ENCODE data around the gene PAMR1. TPM values are rescaled to one million over a fixed set of nuclear protein-coding genes. Genes with fewer than 3 reads are reported as not detected.

The PAMR1 gene
- total RNA-seq, 4 donors from 2014 or later = 4.0 to 14.5 (median 7.4) TPM

GRCh38 chr11:35546317-35546716 lies 20.9 kb upstream of the PAMR1 start:
- DNase-seq (ENCODE audit: extremely low spot score) = no peak
- 69% methylated on average over 3 of the region's 3 CpGs for WGBS
- Histone ChIP-seq H3K4me3 (no peak overlapping the region), H3K9me3 (no peaks in the 10 kb centered on the region), H3K27me3 (no peaks in the 10 kb centered on the region), H3K4me1 (peaks cover 7 to 14% (median 12%) of the 10 kb centered on the region in 4 donors), H3K27ac (replicated peaks in 1 of 4) (no peak overlapping the region), H3K36me3 (no peaks in the 10 kb centered on the region)
- intact Hi-C loops (cut with DNase I) = no loop called here
- TF ChIP-seq POLR2AphosphoS5 (IDR thresholded peaks at IDR 0.05) (no peak), CTCF (IDR thresholded peaks at IDR 0.05) (no peak), EP300 (IDR thresholded peaks at IDR 0.05) (no peak), POLR2A (IDR thresholded peaks at IDR 0.05; ENCODE audit: low read depth) (no peak)

- DNase-seq (ENCODE audit: extremely low spot score) = no peak
- intact Hi-C loops (cut with DNase I) = no loop called here
- 82% methylated on average over 9 of the region's 9 CpGs for WGBS
Measured at GRCh38 chr11:35545391-35546003, 20.1 kb upstream of the PAMR1 start.

GRCh38 chr11:35543481-35543880 lies 18.1 kb upstream of the PAMR1 start:
- DNase-seq (ENCODE audit: extremely low spot score) = no peak
- Histone ChIP-seq H3K27ac (replicated peaks in 1 of 4) (no peak overlapping the region), H3K4me1 (peaks cover 13 to 38% (median 22%) of the 10 kb centered on the region in 4 donors), H3K36me3 (no peaks in the 10 kb centered on the region), H3K4me3 (no peak overlapping the region), H3K27me3 (no peaks in the 10 kb centered on the region), H3K9me3 (no peaks in the 10 kb centered on the region)
- TF ChIP-seq POLR2A (IDR thresholded peaks at IDR 0.05; ENCODE audit: low read depth) (no peak), POLR2AphosphoS5 (IDR thresholded peaks at IDR 0.05) (no peak), CTCF (IDR thresholded peaks at IDR 0.05) (no peak), EP300 (IDR thresholded peaks at IDR 0.05) (no peak)
- intact Hi-C loops (cut with DNase I) = no loop called here
- 93% methylated on average over 4 of the region's 4 CpGs for WGBS

More at GRCh38 chr11:35545391-35546003, 20.1 kb upstream of the PAMR1 start:
- no peaks in the 10 kb centered on the region for H3K27me3 ChIP-seq
- H3K9me3 ChIP-seq = no peaks in the 10 kb centered on the region
- no peaks in the 10 kb centered on the region for H3K36me3 ChIP-seq
- TF ChIP-seq EP300 (IDR thresholded peaks at IDR 0.05) = no peak
- no peak for TF ChIP-seq POLR2A (IDR thresholded peaks at IDR 0.05; ENCODE audit: low read depth)
- TF ChIP-seq POLR2AphosphoS5 (IDR thresholded peaks at IDR 0.05) = no peak
- H3K4me3 ChIP-seq = no peak overlapping the region
- H3K27ac ChIP-seq (replicated peaks in 1 of 4) = no peak overlapping the region
- peaks cover 13 to 22% (median 17%) of the 10 kb centered on the region in 4 donors for H3K4me1 ChIP-seq

GRCh38 chr11:35541621-35542375 lies 16.4 kb upstream of the PAMR1 start:
- 33% methylated on average over 4 of the region's 4 CpGs for WGBS
- H3K36me3 ChIP-seq = no peaks in the 10 kb centered on the region
- H3K9me3 ChIP-seq = no peaks in the 10 kb centered on the region
- no peaks in the 10 kb centered on the region for H3K27me3 ChIP-seq
- intact Hi-C loops (cut with DNase I) = no loop called here
- TF ChIP-seq EP300 (IDR thresholded peaks at IDR 0.05) = no peak
- TF ChIP-seq POLR2AphosphoS5 (IDR thresholded peaks at IDR 0.05) = peak; percentile 18 to 29
- H3K27ac ChIP-seq (replicated peaks in 1 of 4) = peak overlapping the region; percentile 44 to 68 (median 57)
- H3K4me3 ChIP-seq = no peak overlapping the region
- H3K4me1 ChIP-seq = peaks cover 13 to 38% (median 22%) of the 10 kb centered on the region in 4 donors
- DNase-seq (ENCODE audit: extremely low spot score) = no peak

GRCh38 chr11:35540526-35540925 lies 15.1 kb upstream of the PAMR1 start:
- WGBS = 91% methylated on average over 3 of the region's 3 CpGs
- H3K27ac ChIP-seq (replicated peaks in 1 of 4) = peak overlapping the region in 3 of 4 donors; percentile 31 to 68 (median 55)

GRCh38 chr11:35539781-35540281 lies 14.4 kb upstream of the PAMR1 start:
- Histone ChIP-seq H3K9me3 (no peaks in the 10 kb centered on the region), H3K4me1 (peaks cover 13 to 38% (median 22%) of the 10 kb centered on the region in 4 donors), H3K27me3 (no peaks in the 10 kb centered on the region), H3K4me3 (no peak overlapping the region), H3K36me3 (no peaks in the 10 kb centered on the region), H3K27ac (replicated peaks in 1 of 4) (peak overlapping the region; percentile 28 to 55 (median 40))
- intact Hi-C loops (cut with DNase I) = no loop called here
- DNase-seq (ENCODE audit: extremely low spot score) = no peak
- TF ChIP-seq POLR2AphosphoS5 (IDR thresholded peaks at IDR 0.05) = peak; percentile 51 to 61
- TF ChIP-seq POLR2A (IDR thresholded peaks at IDR 0.05; ENCODE audit: low read depth) = no peak
- 53% methylated on average over 7 of the region's 7 CpGs for WGBS

More at GRCh38 chr11:35540526-35540925, 15.1 kb upstream of the PAMR1 start:
- intact Hi-C loops (cut with DNase I) = no loop called here
- Histone ChIP-seq H3K36me3 (no peaks in the 10 kb centered on the region), H3K4me3 (no peak overlapping the region), H3K4me1 (peaks cover 13 to 38% (median 22%) of the 10 kb centered on the region in 4 donors), H3K9me3 (no peaks in the 10 kb centered on the region), H3K27me3 (no peaks in the 10 kb centered on the region)
- TF ChIP-seq POLR2AphosphoS5 (IDR thresholded peaks at IDR 0.05) (no peak), EP300 (IDR thresholded peaks at IDR 0.05) (no peak)
- no peak for DNase-seq (ENCODE audit: extremely low spot score)

Data from esophagus muscularis mucosa (tissue), 4 donors.